Neural progenitor cell (in vitro differentiated cells): ENCODE results near the gene PKNOX2.

Experiments
- EZH2phosphoT487 ChIP-seq: fragments of 200-600 bp; sonication (generic); IDR thresholded peaks from 2 replicates; pipeline ENCODE4 v1.6.1; 2017; ENCODE audit warnings: antibody characterized with exemption
- TF ChIP-seq, protein P1 (sequence below): fragments of 200-600 bp; sonication (generic); IDR thresholded peaks from 2 replicates; pipeline ENCODE4 v1.5.1; 2017; ENCODE audit warnings: antibody characterized with exemption, mild to moderate bottlenecking

DNA sequence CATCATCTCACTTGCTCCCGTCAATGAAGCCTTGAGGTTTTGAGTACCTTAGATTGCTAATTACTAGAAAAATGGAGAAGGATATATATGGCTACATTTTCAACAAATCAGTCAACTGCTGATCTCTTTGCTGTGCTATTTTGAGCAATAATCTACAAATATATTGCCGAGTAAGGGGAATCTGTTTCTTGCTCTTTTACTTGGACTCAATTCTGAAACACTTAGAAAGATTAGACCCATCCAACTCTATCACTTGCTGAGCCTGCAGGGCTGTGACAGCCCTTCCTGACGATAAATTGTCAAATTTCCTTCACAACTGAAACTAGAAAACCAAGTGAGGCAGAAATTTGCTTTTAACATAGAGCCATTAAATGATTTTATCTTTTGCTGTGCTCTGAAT, 314.6 kb downstream of the PKNOX2 start:
- TF ChIP-seq, protein P1, sequence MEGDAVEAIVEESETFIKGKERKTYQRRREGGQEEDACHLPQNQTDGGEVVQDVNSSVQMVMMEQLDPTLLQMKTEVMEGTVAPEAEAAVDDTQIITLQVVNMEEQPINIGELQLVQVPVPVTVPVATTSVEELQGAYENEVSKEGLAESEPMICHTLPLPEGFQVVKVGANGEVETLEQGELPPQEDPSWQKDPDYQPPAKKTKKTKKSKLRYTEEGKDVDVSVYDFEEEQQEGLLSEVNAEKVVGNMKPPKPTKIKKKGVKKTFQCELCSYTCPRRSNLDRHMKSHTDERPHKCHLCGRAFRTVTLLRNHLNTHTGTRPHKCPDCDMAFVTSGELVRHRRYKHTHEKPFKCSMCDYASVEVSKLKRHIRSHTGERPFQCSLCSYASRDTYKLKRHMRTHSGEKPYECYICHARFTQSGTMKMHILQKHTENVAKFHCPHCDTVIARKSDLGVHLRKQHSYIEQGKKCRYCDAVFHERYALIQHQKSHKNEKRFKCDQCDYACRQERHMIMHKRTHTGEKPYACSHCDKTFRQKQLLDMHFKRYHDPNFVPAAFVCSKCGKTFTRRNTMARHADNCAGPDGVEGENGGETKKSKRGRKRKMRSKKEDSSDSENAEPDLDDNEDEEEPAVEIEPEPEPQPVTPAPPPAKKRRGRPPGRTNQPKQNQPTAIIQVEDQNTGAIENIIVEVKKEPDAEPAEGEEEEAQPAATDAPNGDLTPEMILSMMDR = no peak
- no peak for TF ChIP-seq EZH2phosphoT487
